GOT3 (cell line): ENCODE measurements around the gene KITLG.
"Not testable (repeated sequence)": the region's sequence is repeated elsewhere in the genome, so short reads cannot be mapped to it uniquely, and the experiment has no call there.

Source experiments
- DNase-seq: peaks from one replicate; lab custom pipeline; 2025; ENCODE audit warnings: mixed read lengths; lab: John Stamatoyannopoulos, UW

The KITLG gene

GRCh38 chr12:88575361-88575970 is 4.8 kb downstream of the KITLG start:
- no peak for DNase-seq

DNA sequence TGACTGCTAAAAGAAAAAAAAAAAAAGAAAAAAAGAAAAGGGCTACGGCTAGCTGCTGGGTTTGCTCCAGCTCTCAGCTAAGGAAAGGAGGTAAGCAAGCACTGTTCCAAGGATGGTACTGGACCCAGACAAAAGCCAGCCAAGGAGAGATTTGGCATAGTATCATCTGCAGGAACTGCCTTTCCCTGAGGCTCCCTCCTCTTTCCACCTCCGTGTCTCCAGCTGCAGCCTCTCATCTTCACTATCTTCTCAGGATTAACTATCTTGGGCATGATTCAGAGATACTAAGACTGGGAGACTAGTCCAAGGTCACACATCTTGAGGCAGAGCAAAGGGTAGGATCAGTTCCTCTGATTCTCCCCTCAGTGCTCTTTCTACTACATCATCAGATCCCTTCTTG is 6.0 kb downstream of the KITLG start:
- no peak for DNase-seq

- DNase-seq: no peak
Observed at GRCh38 chr12:88573583-88573982, 6.7 kb downstream of the KITLG start.

DNA sequence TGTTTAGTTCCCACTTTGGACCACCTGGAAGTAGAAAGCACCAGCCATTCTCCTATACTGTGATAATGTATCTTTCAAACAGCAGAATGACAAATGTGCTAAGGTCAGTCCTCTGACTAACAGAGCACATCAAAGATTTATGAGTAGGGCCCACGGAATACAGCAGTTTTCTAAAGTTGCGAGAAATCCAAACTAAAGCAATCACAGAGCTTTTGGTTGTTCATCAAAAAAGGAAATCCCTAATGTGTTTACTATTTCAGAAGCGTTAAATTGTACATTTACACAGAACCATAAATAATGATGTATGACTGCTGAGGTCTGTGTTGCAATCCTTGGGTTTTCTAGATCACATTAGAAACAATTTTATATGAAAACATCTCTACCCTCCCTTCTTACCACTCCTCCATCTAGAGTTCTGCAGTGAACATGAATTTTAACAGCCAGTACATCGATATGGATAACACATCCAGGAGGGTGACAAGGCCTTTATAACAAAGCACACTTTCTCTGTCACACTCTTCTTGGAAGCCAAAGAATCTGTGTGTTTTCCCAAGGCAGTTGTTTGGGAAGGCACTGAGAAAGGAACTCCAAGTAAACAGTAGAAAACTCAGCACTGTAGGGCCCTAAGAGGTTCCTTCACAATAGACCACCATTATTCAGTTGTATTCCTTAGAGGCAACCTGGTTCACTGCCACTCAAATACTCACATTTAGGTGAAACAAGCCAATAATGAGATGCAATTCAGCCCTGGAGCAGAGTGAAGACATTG is 7.3 kb downstream of the KITLG start:
- DNase-seq: no peak

DNA sequence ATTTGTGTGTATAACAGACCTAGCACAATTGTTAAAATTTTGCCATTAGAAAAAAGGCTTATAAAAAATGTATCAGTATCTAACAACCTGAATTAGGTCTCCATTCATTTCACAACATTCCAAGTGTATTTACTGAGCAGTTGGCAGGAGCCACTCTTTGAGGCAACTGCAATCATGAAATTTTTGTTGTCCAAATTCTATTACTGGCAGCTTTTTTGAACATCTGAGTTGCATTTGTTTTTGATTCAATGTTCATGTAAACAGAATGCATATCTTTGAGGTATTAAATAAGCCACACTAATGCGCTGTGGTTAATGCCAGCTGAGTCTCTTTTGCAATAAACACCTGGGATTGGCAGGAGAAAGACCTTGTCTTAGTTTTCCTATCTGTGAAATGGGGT is 8.7 kb downstream of the KITLG start:
- no peak for DNase-seq

DNA sequence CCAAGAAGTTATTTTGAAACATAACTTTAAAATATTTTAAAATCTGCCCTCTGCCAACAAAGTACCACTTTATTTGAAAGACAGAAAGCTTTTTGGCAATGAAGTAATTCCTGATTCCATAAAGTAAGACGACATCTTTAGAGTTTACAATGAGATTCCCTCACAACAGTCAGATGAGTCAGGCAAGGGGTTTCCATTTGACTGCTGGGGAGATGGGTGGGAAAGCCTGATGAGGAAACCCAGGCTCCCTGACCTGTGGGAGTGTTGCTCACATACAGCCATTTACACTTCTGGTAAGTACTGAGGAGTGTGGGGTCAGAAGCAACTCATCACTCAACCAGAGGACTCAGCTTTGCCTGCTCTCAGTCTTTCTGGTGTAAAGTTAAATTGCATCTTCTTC is 10.2 kb downstream of the KITLG start:
- DNase-seq: no peak

GRCh38 chr12:88566430-88566829 is 13.8 kb downstream of the KITLG start:
- no peak for DNase-seq

DNA sequence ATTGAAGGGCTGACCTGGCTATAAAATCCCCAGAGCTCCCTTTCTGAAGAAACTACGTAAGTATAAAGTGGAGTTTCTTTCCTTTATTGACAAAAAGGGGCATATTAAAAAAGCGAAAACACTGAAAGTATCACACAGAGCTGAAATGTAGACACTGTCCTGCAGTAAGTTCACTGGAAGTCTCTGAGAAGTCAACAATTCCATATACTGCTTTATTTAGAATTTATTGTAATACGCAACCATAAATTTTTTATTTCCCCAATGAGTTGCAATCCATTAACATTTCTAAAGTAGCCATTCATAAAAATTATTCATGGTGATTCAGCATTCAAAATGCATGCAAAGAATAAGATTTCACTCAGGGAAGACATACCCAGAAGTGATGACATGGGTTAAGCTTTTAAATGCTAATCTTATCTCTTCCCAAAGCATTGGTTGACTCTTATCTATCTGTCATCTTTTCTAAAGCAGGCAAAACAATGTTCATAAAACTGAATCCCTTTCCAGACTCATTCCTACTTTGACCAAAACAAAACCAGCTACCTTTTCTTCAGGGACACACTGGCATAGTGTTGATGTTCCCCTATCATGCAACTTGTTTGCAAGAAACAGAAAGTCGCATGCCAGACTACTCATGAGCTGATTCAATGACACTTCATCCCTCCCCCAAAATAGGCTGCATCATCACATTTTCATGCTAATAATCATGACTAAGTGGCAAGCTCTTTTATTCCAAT is 17.3 kb downstream of the KITLG start:
- DNase-seq: no peak

- DNase-seq: no peak
Observed at GRCh38 chr12:88562151-88562550, 18.1 kb downstream of the KITLG start.

DNA sequence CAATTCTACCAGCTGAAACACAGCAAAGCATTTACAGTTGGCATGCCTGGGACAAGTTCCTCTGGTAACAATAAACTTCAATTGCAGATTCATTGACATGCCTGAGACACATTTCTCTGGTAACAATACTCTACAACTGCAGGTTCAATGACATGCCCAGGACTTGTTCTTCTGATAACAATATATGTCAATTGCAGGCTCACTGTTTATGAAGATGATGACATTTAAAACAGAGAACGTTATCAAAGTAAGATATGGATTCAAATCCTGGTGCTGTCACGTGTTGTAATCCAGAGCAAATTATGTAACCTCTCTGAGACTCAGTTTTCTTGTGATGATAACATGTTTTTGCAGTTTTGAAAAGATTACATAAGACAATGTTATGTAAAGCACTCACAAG is 20.5 kb downstream of the KITLG start:
- DNase-seq: no peak

DNA sequence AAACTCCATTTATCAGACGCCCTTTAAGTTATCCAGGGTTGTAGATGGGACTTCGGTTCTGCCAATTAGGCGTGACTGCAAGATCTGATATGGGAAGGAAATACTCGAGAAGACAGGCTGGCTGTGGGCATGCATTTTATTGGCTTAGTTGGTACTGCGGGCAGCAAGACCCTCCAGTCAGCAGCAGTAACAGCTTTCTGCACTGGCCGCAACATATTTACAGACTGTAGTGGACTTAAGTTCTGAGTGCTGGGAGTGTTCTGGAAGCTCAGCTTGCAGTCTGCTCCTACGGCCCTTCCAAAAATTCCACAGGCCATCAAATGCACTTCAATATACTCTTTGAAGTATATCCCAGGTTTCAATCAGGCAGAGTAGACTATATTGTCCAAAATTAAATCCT is 21.1 kb downstream of the KITLG start:
- no peak for DNase-seq

DNA sequence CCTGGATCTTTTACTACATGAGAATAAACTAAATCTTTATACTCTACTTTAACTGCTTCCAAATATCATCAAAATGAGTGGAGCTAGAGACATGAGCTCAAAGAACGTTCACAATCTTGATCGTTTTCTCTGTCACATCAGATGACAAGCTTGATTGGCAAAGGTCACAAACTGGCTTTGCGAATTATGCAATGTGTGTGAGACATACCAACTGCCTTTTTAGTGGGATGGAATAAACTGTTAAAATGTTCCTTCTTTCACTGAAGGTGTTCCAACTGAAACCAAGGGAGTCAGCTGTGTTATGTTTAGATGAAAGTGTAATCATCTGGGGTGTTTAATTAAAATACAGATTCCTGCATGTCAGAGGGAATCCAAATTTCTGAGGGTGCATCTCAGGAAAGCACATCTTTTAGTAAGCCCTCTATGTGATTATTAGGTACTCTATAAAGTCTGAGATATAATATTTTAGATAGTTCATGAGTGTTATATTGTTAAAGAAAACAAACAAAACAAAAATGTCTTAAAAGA is 21.9 kb downstream of the KITLG start:
- no peak for DNase-seq

DNA sequence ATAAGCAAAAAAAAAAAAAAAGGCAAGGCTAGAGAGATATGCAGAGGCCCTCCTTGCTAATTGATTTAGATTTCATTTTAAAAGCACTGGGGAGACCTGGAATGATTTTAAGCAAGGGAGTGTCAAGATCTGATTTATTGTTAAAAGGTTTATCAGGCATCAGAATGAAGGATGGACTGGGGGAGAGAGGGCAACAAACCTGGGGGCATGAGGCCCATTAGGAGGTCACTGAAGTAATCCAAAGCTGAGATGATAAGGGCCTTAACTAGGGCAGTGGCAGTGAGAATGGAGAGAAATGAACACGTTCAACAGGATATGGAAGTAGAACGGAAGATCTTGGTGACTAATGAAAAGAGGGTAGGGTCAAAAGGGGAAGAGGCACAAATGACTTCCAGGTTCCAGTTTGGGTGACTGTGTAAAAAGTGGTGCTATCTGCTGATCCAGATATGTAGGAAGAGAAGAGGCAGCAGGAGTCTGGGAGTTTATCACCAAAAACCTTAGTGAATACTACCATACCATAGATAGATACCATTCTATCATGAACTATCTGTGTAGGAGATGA is 24.0 kb downstream of the KITLG start:
- no peak for DNase-seq

GRCh38 chr12:88553941-88554658 is 26.2 kb downstream of the KITLG start:
- DNase-seq: no peak

DNA sequence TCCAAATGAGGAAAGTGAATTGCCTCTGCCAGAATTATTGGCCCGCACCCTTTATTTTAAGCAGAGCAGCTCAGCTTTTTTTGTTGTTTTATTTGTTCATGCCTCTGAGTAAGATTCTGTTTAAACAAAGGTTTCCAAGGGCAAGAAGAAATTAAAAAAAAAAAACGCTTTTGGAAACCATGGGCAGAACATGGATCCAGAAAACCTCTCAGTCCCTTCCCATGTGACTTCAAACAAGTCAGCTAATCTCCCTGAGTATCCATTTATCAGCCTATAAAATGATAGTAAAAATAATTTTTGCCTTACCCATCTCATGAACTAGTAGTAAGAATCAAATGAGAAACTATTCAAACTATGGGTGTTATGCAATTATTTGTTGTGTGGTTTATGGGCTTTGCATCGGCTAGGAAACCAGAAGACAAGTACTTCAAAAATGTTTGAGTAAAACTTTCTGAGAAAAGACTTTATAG is 27.6 kb downstream of the KITLG start:
- no peak for DNase-seq

GRCh38 chr12:88549929-88550328 is 30.3 kb downstream of the KITLG start:
- no peak for DNase-seq

DNA sequence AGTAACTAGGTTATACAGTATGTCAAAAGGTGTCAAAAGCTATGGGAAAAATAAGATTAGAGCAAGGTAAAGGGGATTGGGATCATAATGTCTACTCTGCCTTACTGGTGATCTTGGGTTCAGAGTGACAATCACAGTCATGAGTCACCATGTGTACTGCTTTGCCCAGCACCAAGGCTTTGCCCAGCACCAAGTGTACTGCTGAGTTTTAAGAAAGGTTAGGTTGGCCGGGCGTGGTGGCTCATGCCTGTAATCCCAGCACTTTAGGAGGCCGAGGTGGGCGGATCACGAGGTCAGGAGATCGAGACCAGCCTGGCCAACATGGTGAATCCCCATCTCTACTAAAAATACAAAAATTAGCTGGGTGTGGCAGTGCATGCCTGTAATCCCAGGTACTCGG is 32.3 kb downstream of the KITLG start:
- not testable (repeated sequence) for DNase-seq

- DNase-seq: no peak
Observed at GRCh38 chr12:88546853-88547252, 33.4 kb downstream of the KITLG start.

DNA sequence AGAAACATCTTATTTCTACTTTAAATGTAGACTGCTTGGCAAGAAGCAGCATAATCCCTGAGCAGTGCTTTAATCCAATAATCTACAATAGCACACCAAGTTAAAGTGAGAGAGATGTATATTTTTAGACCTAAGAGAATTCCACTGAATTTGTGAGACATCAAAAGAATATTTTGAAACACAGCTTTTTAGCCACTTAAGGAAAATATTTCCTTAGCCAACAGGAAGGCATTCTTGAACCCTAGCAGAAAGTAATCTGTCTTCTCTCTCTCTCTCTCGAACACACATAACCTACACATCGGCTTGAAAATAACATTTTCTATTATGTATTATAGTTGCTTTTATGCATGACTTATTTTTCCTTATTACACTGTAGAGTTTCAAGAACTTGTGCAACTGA is 34.0 kb downstream of the KITLG start:
- DNase-seq: no peak

DNA sequence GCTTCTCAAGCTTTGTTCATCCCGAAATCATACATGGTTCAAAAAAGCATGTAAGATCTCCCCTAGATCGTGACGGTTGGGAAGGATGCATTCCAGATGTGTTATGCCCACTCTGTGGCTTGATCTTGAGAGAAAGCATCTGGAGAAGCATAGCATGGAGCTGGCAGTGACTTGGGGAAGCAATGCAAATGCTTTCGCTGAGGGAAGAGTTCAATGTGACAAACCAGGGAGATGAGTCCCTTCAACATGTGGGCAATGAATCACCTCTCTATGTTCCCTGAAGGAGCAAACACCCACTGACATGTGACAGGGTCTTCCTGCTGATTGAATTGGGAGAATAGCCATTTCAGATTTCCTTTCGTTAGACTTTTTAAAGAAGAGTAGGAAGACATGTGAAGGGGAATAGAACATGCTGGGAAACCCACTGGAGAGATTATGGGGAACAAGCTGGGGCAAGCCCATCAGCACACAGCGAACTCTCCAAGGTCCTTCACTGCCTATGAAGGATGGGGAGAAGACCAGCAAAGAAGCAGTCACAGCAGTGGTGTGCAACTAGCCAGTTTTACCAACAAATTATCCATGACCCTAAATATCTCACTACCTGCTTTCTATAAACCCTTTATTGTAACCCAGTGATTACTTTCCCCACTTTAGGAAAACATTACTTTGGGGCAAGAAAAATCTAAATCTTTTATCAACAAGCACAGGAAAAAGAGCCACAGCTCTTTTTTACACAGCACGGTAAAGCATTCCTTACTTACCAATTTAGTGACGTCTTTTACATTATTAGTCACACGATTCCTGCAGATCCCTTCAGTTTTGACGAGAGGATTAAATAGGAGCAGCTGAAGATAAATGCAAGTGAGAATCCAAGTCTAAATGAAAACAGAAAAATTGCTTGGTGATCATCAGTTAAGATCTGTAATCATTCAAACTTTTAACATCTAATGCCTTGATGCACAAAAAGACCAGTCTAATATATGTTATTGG is 35.0 kb downstream of the KITLG start:
- DNase-seq: no peak

DNA sequence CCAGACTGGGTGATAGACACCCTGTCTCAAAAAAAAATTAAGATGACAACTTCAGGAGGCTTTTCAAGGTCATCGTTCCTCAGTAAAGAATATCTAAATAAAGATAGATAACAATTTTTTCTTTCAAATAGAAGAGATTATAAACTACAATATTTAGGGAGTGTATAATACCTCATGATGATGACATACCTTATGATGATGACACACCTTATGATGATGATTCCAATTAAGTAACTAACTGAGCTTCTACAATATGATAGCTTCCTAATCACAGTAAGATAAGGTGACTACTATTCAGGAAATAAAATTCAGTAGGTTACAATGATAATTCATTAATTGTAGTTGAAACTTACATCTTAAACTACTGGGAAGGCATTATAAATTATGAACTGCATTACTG is 40.4 kb downstream of the KITLG start:
- no peak for DNase-seq
